Measurements from ENCODE around the gene SMCO4.

DNA sequence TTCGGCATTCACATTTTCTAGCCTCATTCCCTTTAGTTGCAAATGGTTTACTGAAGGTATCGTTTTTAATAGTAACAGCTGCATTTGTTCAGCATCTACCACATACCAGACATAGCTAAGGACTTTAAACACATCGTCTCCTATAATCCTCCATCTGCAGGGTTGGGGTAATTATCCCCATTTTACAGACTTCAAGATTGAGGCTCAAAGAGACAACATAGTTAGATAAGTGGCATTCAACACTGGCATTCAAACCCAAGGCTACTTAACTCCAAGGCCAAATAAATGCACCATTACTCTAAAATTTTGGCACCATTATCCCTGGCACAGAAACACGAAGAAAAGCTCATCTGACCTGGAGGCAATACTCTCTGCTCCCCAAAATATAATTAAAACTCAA, 28.5 kb downstream of the SMCO4 start:
- TF ChIP-seq, protein P1, sequence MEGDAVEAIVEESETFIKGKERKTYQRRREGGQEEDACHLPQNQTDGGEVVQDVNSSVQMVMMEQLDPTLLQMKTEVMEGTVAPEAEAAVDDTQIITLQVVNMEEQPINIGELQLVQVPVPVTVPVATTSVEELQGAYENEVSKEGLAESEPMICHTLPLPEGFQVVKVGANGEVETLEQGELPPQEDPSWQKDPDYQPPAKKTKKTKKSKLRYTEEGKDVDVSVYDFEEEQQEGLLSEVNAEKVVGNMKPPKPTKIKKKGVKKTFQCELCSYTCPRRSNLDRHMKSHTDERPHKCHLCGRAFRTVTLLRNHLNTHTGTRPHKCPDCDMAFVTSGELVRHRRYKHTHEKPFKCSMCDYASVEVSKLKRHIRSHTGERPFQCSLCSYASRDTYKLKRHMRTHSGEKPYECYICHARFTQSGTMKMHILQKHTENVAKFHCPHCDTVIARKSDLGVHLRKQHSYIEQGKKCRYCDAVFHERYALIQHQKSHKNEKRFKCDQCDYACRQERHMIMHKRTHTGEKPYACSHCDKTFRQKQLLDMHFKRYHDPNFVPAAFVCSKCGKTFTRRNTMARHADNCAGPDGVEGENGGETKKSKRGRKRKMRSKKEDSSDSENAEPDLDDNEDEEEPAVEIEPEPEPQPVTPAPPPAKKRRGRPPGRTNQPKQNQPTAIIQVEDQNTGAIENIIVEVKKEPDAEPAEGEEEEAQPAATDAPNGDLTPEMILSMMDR (IDR thresholded peaks at IDR 0.05): no peak
- TF ChIP-seq EZH2phosphoT487 (IDR thresholded peaks at IDR 0.05) (no peak), EZH2 (IDR thresholded peaks at IDR 0.05) (no peak)
